Right lobe of liver (tissue), 4 donors: ENCODE results near the gene UBE3B.

Experiments
- POLR2A ChIP-seq: fragments of 450-650 bp; IDR thresholded peaks from one replicate; pipeline ENCODE4 v1.6.1; 2017; ENCODE audit warnings: antibody characterized with exemption, mild to moderate bottlenecking
- TF ChIP-seq, protein P1 (sequence below), 4 donors: fragments of 200-600 bp in 3 of 4; fragments of 450-650 bp in 1 of 4; IDR thresholded peaks; one replicate each; pipeline versions ENCODE4 v1.5.1 to v1.8.0; 2016 to 2022; ENCODE audit warnings: antibody characterized with exemption in 4 of 4, mild to moderate bottlenecking in 2 of 4
- donor health status: DM: no; HTN: no; CAD: no.
- donor health status: DM: no; HTN: no; CAD: no.
- donor health status: DM: no; HTN: yes; CAD: no.

DNA sequence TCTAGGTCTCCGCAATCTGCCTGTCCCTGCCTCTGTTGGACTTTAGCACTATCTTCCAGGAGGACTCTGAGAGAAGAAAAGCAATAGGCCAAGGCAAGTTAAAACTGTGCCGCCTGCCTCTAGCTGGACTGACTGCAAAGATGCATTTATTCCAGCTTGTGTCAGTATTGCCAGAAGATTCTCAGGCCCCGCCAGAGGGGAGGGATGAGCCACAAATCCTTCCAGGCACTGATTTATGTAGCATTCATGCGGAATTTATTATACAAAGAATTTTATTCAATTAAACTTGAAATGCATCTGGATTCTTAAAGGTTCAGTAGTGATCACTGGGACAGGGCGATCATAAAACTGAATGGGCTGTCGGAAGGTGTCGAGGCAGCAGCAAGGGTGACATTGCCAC lies 76.0 kb downstream of the UBE3B start:
- TF ChIP-seq, protein P1, sequence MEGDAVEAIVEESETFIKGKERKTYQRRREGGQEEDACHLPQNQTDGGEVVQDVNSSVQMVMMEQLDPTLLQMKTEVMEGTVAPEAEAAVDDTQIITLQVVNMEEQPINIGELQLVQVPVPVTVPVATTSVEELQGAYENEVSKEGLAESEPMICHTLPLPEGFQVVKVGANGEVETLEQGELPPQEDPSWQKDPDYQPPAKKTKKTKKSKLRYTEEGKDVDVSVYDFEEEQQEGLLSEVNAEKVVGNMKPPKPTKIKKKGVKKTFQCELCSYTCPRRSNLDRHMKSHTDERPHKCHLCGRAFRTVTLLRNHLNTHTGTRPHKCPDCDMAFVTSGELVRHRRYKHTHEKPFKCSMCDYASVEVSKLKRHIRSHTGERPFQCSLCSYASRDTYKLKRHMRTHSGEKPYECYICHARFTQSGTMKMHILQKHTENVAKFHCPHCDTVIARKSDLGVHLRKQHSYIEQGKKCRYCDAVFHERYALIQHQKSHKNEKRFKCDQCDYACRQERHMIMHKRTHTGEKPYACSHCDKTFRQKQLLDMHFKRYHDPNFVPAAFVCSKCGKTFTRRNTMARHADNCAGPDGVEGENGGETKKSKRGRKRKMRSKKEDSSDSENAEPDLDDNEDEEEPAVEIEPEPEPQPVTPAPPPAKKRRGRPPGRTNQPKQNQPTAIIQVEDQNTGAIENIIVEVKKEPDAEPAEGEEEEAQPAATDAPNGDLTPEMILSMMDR (IDR thresholded peaks at IDR 0.05) = no peak
- no peak for TF ChIP-seq POLR2A
